ENCODE results near the gene CREM.

The CREM gene

DNA sequence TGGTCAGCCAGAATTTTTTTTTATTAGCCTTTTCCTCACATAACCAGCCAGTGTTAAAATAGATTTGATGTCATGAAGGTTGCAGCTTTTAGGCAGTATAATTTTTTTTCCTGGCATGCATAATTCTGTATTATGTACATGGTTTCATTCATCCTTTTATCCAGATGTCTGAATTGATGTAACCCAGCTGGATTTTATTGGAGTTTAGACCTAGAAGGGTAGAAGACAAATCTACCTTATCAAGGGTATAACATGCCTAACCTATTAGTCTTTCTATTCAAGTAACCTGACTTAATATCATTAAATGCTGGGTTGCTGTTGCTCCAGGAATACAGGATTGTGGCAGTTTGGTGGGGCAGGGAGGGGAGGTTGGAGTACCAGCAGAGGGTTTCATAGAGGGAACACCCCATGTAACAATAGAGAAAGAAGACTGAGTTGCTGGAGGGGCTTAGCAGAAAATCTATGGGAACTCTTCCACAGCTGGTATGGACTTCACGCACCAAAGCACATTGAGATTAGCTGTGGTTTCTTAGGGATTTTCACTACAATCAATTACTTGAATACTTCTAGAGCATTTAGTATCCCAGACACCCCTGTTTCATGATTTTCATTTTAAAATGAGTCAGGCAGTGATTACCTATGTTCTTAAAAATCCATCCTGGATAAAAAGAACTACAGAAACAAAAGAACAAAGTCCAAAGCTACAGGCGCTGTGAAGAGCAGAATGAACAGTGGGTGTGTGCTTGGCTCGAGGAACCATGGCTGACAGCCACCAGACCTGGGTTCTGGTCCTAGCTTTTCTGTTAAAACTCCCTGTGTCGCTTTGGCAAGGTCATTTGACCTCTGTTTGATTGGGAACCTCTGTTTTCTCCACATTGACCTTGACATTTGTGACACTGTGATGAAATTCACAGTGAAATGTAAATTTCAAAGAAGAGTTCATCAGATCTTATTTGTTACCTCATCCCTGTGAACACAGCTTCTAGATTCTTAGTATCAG is 93.5 kb downstream of the CREM start:
- DNase-seq (ENCODE audit: low read depth), result no peak

DNA sequence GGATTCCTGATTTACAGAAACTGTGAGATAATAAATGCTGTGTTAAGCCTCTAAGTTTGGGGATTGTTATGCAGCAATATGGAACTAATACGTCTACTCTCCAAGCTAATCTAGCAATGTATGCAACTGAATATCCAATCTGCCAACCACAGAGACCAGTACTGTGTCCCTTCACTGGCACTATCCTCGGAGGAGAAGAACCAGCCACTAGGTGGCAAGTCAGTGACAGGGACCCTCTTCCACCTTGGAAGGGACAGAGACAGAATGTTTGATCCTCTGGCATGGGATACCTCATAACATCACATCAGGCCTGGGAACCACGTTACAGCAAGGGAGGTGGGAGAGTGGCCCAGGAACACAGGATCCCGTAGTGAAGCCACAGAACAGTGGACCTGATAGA is 96.4 kb downstream of the CREM start:
- DNase-seq (ENCODE audit: low read depth), result no peak

DNA sequence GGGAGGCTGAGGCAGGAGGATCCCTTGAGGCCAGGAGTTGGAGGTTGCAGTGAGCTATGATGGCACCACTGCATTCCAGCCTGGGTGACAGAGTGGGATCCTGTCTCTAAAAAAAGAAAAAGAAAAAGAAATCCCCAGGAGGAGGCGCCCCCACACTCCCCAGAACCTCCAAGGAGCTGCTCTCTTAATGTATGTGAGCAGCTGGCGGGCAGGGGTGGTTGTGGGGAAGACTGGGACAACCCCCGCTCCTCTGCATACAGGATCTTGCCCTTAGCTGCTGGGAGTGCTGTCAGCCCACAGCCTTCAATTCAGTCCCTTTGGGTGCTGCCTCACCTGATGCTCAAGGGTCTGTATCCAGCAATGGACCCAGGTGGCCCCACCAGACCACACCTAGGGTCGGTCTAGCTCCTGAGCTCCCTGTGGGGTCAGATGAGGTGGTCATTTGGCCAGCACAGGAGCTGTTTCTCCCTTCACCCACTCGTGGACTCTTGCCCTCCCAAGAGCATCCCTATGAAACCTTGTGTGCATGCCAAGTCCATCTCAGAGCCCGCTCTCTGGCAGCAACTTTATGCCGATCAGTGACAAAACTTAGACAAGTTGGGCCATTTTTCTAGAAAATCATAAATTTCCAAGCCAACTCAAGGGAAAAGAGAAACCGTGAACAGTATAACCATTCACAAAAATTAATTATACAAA is 97.5 kb downstream of the CREM start:
- no peak for DNase-seq (ENCODE audit: low read depth)

DNA sequence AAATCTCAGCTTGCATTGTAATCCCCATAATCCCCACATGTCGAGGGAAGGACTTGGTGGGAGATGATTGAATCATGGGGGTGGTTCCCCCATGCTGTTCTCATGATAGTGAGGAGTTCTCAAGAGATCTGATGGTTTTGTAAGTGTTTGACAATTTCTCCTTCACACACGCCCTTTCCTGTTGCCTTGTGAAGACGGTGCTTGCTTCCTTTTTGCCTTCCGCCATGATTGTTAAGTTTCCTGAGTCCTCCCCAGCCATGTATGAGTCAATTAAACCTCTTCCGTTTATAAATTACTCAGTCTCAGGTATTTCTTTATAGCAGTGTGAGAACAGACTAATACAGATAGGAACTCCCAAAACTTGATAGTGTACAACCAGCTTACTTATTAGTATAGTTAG is 98.6 kb downstream of the CREM start:
- DNase-seq (ENCODE audit: low read depth), result peak; percentile 34

DNA sequence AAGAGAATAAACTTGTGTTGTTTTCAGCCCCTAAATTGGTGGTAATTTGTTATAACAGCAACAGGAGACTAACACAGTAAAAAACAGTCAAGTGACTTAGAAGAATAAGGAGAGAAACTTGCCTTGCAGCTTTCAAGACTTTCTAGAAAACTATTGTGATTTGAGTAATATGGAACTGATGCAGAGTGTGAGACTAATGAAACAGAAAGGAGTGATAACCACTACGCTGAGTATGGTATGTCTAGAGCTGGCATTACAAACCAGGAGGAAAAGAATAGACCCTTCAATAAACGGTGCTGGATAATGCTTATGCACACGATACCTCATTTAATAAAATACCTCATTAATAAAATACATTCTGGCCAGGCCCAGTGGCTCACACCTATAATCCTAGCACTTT is 99.9 kb downstream of the CREM start:
- DNase-seq (ENCODE audit: low read depth), result no peak

DNA sequence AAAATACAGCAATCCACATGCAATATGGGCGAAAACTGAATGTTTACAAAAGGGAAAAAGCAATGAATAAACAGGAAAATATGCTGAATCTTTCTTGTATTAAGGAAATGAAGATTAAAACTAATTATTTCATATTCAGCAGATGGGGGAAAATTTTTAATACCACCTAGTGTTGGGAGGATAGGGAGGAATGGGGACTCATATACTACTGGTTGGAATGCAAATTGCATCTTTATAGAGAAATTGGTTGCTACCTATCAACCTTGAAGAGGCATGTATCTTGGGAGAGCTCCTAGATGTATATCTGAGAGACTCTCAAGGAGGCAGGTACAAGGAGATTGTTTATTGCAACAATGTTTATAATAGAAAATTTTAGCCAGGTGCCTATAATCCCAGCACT is 101.4 kb downstream of the CREM start:
- no peak for DNase-seq (ENCODE audit: low read depth)

DNA sequence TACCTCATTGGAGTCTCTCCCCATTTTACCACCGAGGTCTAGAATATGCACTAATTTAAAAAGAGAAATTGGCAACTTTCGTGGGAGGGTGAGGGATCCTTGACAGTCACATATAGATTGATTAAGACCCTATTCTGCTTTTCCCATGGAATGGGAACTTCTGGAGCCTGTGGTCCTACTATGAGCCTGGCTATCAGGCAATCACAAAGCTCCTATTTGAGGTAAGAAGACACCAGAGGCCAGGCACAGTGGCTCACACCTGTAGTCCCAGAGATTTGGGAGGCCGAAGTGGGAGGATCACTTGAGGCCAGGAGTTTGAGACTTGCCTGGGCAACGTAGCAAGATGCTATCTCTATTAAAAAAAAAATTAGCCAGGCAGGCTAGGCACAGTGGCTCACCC is 105.0 kb downstream of the CREM start:
- DNase-seq (ENCODE audit: low read depth), result no peak

DNA sequence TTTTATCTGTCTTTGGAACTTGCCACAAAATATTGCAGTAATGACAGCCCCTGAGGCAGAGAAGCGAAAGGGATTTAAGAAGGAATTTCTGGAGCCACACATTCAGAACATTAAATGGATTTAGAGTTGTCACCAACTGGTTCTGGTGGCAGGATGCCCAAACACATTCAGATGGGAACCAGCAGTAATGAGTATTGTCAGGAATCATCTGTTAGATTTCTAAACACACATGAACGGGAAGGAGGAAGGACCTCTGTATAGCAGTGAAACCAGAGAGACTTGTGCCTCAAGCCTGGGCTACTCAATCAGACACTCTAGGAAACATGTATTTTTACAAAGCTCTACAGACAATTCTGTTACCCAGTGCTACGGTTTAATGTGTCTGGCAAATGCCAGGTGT is 105.9 kb downstream of the CREM start:
- DNase-seq (ENCODE audit: low read depth), result no peak

DNA sequence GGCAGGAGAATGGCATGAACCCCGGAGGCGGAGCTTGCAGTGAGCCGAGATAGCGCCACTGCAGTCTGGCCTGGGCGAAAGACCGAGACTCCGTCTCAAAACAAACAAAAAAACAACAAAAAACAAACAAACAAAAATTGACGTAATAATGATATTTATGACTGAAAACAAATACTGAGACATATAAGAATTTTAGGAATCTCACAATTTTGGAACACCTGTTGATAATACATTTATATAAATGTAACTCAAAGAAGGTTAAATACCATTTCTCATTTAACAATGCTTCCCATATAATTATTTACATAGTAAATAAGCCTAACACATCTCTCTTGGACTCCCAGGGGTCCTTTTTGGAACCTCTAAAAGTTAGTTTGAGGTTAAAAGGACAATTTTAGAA is 107.4 kb downstream of the CREM start:
- DNase-seq (ENCODE audit: low read depth), result no peak

DNA sequence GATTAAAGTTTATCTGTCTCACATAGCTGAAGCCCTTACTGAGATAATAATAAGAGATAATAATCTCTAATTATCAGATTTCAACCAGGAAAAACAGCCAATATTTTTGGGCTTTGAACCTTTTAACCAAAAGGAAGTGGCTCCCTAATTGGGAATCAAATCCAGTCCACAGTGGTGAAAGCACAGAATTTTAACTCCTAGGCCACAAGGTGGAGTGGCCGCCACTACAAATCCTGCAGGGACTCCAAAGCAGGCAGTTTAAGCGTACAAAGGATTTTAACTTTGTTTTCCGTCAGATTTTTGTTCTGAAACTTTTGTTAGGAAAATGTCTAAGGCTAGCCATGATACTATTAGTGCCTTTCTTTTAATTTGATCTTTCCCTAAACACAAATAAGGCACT is 110.1 kb downstream of the CREM start:
- no peak for DNase-seq (ENCODE audit: low read depth)

DNA sequence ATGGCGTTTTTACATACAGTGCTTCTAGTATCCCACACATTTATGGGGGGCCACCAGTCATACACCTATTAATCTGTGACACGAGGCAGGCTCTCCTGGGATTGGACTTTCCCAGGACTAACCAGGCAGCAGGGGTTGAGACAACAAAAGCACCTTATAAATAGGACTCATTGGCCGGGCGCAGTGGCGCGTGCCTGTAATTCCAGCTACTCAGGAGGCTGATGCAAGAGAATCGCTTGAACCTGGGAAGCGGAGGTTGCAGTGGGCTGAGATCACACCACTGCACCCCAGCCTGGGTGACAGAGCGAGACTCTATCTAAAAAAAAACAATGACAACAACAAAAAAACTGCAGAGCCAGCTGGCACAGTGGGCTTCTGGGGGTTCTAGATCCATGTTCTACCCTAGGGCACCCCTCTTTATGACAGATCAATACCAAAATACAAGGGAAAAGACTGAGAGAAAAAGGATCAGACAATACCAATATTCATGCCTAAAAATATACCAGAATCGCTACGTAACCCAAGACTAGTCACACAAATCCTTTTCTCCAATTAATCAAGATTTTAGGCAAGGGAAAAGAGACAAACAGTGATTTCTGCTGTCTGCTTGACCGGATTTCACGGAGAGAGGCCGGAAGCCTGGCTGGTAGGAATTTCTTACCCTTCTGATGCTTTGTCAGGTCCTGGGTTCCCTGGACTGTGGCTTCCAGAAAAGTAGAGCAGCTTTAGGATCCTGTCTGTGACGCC is 111.3 kb downstream of the CREM start:
- DNase-seq (ENCODE audit: low read depth), result no peak

DNA sequence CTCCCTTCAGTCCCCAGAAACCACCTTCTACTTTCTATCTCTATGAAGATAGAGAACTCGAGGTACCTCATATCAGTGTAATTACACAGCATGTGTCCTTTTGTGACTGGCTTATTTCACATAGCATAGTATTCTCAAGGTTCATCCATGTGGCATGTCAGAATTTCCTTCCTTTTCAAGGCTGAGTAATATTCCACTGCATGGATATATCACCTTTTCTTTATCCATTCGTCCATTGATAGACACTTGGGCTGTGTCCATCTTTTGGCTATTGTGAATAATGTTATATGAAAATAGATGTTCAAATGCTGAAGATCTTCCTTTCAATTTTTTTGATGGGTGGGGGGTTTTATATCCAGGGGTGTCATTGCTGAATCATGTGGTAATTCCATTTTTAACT is 117.9 kb downstream of the CREM start:
- DNase-seq (ENCODE audit: low read depth), result no peak

DNA sequence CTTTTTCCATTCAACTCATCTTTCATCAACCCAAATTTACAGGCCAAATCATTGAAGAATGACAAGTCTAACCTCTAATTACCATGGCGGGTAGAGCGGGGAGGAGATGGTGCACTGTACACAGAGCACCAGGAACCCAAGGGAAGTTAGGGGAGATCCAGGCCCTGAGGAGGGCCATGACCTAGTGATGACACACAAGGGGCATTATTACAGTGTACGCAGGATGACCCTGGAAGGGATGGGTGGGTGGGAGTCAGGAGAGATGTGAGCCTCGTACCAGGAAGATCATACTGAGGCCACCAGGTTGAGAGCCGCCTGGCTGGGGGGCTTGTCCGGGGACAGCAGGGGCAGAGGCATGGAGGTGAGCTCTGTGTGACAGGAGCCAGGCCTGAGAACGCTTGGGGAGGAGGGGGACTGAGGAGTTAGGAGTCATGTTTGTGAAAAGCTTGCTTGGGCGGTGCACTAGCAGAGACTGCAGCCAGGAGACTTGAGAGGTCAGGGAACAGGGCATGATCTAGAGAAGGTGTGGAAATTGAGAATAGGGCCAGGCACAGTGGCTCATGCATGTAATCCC is 120.2 kb downstream of the CREM start:
- no peak for DNase-seq (ENCODE audit: low read depth)

DNA sequence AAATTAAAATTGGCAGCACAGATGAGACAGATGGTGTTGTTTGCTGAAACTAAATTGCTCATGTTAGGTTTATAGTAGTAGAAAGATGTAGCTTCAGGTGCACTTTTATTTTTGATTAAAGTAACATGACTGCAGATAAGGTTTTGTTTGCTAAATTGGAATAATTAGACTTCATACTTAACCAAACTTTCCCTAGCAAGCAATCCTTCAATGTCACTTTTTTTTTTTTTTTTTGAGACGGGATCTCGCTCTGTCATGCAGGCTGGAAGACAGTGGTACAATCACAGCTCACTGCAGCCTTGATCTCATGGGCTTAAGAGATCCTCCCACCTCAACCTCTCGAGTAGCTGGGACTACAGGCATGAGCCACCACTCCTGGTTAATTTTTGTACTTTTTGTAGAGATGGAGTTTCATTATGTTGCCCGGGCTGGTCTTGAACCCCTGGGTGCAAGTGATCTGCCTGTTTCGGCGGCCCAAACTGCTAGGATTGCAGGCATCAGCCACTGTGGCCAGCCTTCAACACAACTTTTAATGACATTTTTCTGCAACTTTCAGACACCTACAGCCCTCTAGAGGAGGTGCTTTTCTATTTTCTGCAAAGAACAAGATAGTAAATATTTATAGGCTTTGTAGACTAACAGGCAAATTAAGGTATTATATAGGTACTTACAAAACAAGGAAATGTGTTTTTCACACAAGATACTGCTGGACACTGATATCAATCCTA is 124.9 kb downstream of the CREM start:
- no peak for DNase-seq (ENCODE audit: low read depth)

DNA sequence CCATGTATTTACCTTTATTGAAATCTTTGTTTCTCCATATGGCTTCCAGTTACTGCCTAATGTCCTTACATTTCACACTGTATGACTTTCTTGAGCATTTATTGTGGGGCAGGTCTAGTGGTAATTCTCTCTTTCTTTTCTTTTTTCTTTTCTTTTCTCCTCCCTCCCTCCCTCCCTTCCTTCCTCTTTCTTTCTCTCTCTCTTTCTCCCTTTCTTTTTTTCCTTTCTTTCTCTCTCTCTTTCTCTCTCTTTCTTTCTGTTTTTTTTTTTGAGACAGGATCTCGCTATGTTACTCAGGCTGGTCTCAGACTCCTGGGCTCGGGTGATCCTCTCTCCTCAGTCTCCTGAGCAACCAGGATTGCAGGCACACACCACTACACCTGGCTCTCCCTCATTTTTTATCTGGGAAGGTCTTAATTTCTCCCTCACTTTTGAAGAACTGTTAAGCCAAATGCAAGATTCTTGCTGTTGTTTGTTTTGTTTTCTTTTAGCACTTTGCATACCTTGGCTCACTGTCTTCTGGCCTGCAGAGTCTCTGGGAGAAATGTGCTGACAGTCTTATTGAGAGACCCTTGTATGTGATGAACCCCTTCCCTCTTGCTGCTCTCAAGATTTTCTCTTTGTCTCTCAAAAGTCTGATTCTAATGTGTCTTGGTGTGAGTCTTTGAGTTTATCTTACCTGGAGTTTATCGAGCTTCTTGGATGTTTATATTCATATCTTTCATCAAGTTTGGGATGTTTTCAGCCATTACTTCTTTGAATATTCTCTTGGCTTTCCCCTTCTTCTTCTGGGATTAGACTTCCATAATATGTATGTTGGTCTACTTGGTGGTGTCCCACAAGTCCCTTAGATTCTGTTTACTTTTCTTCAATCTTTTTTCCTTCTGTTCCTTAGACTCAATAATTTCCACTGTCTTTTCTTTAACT is 130.7 kb downstream of the CREM start:
- no peak for DNase-seq (ENCODE audit: low read depth)

DNA sequence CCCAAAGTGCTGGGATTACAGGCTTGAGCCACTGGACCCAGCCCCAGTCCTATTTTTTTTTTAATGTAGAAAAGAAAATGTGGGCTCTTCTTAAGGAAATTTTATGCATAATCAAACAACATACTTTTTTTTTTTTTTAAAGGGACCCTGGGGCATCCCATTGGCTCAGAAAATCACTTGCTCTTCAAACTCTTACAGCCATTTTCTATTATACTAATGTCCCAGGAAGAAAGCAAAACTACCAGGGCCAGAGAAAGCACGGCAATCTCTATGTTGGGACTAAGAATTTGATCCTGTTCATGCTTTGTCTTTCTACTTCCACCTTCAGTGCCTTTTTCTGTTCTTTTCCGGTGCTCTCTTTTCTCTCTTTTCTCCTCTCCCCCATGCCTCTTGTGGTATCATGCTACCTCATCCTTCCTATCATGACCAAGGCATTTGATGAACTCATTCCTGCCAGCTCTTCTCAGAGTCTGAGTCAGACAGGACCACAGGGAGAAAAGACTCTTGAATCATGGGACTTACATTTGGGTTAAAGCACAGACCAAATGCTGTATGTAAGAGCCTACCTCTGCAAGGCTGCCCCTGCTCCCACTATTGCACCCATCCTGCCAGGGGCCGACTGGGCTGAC is 133.2 kb downstream of the CREM start:
- DNase-seq (ENCODE audit: low read depth), result no peak

DNA sequence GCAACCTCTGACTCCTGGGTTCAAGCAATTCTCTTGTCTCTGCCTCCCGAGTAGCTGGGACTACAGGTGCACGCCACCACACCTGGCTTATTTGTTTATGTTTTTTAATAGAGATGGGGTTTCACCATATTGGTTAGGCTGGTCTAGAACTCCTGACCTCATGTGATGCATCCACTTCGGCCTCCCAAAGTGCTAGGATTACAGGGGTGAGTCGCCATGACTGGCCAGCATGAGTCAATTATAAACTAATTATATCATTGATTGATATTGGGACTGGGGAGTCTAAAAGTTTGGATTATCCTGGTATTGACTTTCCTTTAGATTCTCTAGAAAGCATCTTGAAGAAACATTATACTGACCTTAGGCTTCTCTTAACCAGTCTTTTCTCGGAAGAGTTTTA is 135.8 kb downstream of the CREM start:
- DNase-seq (ENCODE audit: low read depth), result no peak

Data from CMK (cell line).